Esophagus muscularis mucosa (tissue), 4 donors: ENCODE data around the gene EIF4G3. TPM values are rescaled to one million over a fixed set of nuclear protein-coding genes. Genes with fewer than 3 reads are reported as not detected.
"Not testable (repeated sequence)": the region's sequence is repeated elsewhere in the genome, so short reads cannot be mapped to it uniquely, and the experiment has no call there.

ENCODE experiments used
- DNase-seq: peaks from one replicate; pipeline ENCODE4 v3.0.0-alpha.2; 2017; ENCODE audit errors: extremely low spot score
- H3K27ac ChIP-seq, 4 donors: fragments of 200-600 bp; sonication (generic); replicated peaks in 1 of 4; 1 replicate in 3 of 4; 2 replicates in 1 of 4; pipeline ENCODE4 v1.5.1; 2016 to 2019; ENCODE audit warnings: mild to moderate bottlenecking in 1 of 4
- H3K27me3 ChIP-seq, 4 donors: fragments of 200-600 bp; sonication (generic); one replicate each; pipeline versions ENCODE4 v1.5.1 to v1.6.0; 2016 to 2019
- H3K36me3 ChIP-seq, 4 donors: fragments of 200-600 bp; sonication (generic); one replicate each; pipeline ENCODE4 v1.5.1; 2016 to 2019
- H3K4me1 ChIP-seq, 4 donors: fragments of 200-600 bp; sonication (generic); one replicate each; pipeline ENCODE4 v1.5.1; 2016 to 2019
- H3K4me3 ChIP-seq, 4 donors: fragments of 200-600 bp; sonication (generic); 1 replicate in 2 of 4; 2 replicates in 2 of 4; pipeline ENCODE4 v1.5.1; 2016 to 2019; ENCODE audit warnings: mild to moderate bottlenecking in 4 of 4, moderate library complexity in 1 of 4
- H3K9me3 ChIP-seq, 4 donors: fragments of 200-600 bp; sonication (generic); 1 replicate in 3 of 4; 2 replicates in 1 of 4; pipeline ENCODE4 v1.5.1; 2016 to 2019
- EP300 ChIP-seq: sonication (generic); formaldehyde crosslinking; IDR thresholded peaks from one replicate; pipeline ENCODE4 v1.6.1; 2017; ENCODE audit warnings: antibody characterized with exemption
- POLR2A ChIP-seq: fragments of 450-650 bp; IDR thresholded peaks from one replicate; pipeline ENCODE4 v1.6.1; 2017; ENCODE audit warnings: antibody characterized with exemption, moderate library complexity, mild to moderate bottlenecking, low read depth
- POLR2AphosphoS5 ChIP-seq, 2 donors: sonication (generic); formaldehyde crosslinking; IDR thresholded peaks; one replicate each; pipeline ENCODE4 v1.6.1; 2017; ENCODE audit warnings: antibody characterized with exemption in 2 of 2
- WGBS: methylation state at CpG from one replicate; pipeline ENCODE4 v1.1.5; 2018; 5-methylcytosine and 5-hydroxymethylcytosine counted together
- intact Hi-C: fragments of 100-400 bp; cut with DNase I; formaldehyde crosslinking; loops from one replicate; pipeline ENCODE4 v1.15.1; 2023
- total RNA-seq, 4 donors: library from RNA; depleted of rRNA; stranded (reverse); fragments of >200 nt; gene quantifications; one replicate each; pipeline versions ENCODE4 v1.1.0 to v1.2.1, GENCODE V29; 2016
- TF ChIP-seq, protein P1 (sequence below), 3 experiments: fragments of 200-600 bp in 2 of 3; fragments of 450-650 bp in 1 of 3; sonication (generic) in 2 of 3; IDR thresholded peaks; one replicate each; pipeline ENCODE4 v1.5.1; 2017 to 2019; ENCODE audit warnings: antibody characterized with exemption in 3 of 3, mild to moderate bottlenecking in 2 of 3, moderate library complexity in 1 of 3

EIF4G3 gene
- total RNA-seq, 4 donors from 2014 or later = 43.7 to 64.0 (median 62.2) TPM

DNA sequence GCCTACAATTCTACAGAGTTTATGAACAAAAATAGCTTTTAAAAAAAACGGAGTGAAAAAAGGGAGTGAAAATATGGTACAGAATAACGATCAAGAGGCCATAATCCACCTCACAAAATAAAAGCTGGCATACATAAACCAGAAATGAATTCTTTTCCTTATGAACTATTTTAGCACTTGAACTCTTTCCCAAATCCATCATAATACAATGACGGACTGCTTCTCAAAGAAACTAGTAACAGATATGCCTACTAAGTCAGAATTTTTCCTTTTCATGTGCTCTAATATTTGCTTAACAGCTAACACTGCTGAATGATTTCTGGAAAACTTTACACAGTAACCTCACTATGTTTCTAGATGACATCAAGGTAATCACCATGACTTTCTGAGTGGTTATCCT lies 144.0 kb downstream of the EIF4G3 start:
- Histone ChIP-seq H3K36me3 (no peaks in the 10 kb centered on the region), H3K27ac (no peak overlapping the region), H3K4me1 (peaks cover 19 to 64% (median 51%) of the 10 kb centered on the region in 4 donors), H3K9me3 (no peaks in the 10 kb centered on the region), H3K27me3 (no peaks in the 10 kb centered on the region), H3K4me3 (no peak overlapping the region)
- intact Hi-C loops = no loop called here
- WGBS = 37% methylated on average over 3 of the region's 3 CpGs
- TF ChIP-seq, protein P1, sequence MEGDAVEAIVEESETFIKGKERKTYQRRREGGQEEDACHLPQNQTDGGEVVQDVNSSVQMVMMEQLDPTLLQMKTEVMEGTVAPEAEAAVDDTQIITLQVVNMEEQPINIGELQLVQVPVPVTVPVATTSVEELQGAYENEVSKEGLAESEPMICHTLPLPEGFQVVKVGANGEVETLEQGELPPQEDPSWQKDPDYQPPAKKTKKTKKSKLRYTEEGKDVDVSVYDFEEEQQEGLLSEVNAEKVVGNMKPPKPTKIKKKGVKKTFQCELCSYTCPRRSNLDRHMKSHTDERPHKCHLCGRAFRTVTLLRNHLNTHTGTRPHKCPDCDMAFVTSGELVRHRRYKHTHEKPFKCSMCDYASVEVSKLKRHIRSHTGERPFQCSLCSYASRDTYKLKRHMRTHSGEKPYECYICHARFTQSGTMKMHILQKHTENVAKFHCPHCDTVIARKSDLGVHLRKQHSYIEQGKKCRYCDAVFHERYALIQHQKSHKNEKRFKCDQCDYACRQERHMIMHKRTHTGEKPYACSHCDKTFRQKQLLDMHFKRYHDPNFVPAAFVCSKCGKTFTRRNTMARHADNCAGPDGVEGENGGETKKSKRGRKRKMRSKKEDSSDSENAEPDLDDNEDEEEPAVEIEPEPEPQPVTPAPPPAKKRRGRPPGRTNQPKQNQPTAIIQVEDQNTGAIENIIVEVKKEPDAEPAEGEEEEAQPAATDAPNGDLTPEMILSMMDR (IDR thresholded peaks at IDR 0.05) = no peak
- TF ChIP-seq EP300 (no peak), POLR2A (no peak), POLR2AphosphoS5 (IDR thresholded peaks at IDR 0.05) (no peak)
- no peak for DNase-seq

DNA sequence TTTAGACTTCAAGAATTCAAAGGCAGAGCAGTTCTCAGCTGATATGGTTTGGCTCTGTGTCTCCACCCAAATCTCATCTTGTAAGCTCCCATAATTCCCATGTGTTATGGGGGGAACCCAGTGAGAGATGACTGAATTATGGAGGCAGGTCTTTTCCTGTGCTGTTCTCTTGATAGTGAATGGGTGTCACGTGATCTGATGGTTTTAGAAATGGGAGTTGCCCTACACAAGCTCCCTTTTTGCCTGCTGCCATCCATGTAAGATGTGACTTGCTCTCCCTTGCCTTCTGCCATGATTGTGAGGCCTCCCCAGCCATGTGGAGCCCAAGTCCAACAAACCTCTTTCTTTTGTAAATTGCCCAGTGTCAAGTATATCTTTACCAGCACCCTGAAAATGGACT lies 146.5 kb downstream of the EIF4G3 start:
- no peak overlapping the region for H3K27ac ChIP-seq
- no peaks in the 10 kb centered on the region for H3K36me3 ChIP-seq
- H3K27me3 ChIP-seq = no peaks in the 10 kb centered on the region
- no peaks in the 10 kb centered on the region for H3K9me3 ChIP-seq
- DNase-seq = no peak
- intact Hi-C loops = no loop called here
- H3K4me1 ChIP-seq = peaks cover 10 to 45% (median 37%) of the 10 kb centered on the region in 4 donors
- TF ChIP-seq, protein P1 (IDR thresholded peaks at IDR 0.05) = no peak
- TF ChIP-seq POLR2AphosphoS5 (IDR thresholded peaks at IDR 0.05) = no peak
- no peak for TF ChIP-seq POLR2A
- no peak for TF ChIP-seq EP300
- WGBS = 100% methylated on average over 1 of the region's 1 CpG
- no peak overlapping the region for H3K4me3 ChIP-seq

DNA sequence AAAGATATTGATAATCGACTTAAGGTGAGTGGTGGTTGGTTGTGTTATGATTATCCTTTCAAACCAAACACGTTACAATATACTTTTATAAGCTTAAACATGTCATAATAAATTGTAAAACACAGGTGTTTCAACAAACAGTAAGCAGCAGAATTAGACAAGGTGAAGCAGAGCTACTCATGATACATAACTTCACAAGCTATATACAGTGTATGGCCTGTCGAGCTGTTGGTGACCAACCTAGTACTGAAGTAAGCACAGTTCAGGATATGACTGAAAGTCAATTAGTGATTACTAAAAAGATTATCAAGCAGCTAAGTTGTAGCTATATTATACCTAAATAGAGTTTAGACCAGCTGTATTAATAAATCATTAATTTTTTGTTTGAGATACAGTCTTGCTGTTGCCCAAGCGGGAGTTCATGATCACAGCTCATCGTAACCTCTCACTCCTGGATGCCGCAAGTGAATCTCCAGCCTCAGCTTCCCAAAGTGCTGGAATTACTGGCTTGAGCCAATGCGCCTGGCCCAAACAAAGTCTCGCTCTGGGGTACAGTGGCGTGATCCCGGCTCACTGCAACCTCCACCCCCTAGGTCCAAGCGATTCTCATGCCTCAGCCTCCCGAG lies 148.1 kb downstream of the EIF4G3 start:
- no peak overlapping the region for H3K27ac ChIP-seq
- H3K36me3 ChIP-seq = no peaks in the 10 kb centered on the region
- intact Hi-C loops = loop anchor here (10.0 kb wide), 1 partner anchor 146 kb away; the partner anchor contains the start of gene EIF4G3
- no peaks in the 10 kb centered on the region for H3K9me3 ChIP-seq
- DNase-seq = no peak
- H3K4me3 ChIP-seq = no peak overlapping the region
- peaks cover 0 to 48% (median 31%) of the 10 kb centered on the region in 4 donors for H3K4me1 ChIP-seq
- TF ChIP-seq POLR2AphosphoS5 (IDR thresholded peaks at IDR 0.05) (no peak), EP300 (no peak), POLR2A (no peak)
- TF ChIP-seq, protein P1 (IDR thresholded peaks at IDR 0.05) = no peak
- H3K27me3 ChIP-seq = no peaks in the 10 kb centered on the region
- 96% methylated on average over 5 of the region's 12 CpGs for WGBS

DNA sequence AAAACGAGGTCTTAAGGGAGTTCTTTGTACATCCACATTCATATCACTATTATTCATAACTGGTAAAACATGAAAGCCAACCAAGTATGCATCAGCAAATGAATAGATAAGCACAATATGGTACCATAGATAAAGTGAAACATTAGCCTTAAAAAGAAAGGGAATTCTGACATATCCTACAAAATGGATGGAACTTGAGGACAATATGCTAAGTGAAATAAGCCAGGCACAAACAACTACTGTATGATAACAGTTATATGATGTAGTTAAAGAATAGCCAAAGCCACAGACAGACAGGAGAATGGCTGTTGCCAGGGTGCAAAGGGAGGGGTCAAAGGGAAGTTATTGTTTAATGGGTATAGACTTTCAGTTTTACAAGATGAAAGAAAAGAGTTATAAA lies 148.9 kb downstream of the EIF4G3 start:
- Histone ChIP-seq H3K4me3 (no peak overlapping the region), H3K9me3 (no peaks in the 10 kb centered on the region), H3K27ac (no peak overlapping the region), H3K27me3 (no peaks in the 10 kb centered on the region), H3K36me3 (no peaks in the 10 kb centered on the region), H3K4me1 (peaks cover under 1 to 46% (median 30%) of the 10 kb centered on the region in 4 donors)
- TF ChIP-seq POLR2AphosphoS5 (IDR thresholded peaks at IDR 0.05) (no peak), EP300 (no peak), POLR2A (no peak)
- TF ChIP-seq, protein P1 (IDR thresholded peaks at IDR 0.05) = no peak
- intact Hi-C loops = loop anchor here (10.0 kb wide), 1 partner anchor 147 kb away; the partner anchor contains the start of gene EIF4G3
- DNase-seq = no peak
- 72% methylated on average over 1 of the region's 1 CpG for WGBS

DNA sequence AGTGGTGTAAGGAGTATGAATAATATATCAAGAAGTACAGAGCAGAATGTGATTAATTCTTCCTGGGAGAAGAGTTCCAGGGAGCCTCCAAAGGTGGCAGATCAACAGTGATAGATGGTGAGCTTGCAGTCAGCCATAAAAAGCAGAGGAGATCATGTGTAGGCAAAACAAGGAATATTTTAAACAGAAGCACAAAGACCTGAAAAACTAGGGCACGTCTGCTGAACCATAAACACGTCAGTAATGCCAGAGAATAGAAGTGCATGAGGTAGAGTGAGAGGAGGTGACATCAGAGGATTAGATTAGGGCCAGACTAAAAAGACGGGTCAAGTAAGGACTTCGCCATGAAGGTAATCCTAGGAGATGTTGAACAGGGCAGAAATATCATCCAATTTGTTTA lies 151.8 kb downstream of the EIF4G3 start:
- H3K27ac ChIP-seq = no peak overlapping the region
- H3K4me3 ChIP-seq = no peak overlapping the region
- H3K36me3 ChIP-seq = no peaks in the 10 kb centered on the region
- intact Hi-C loops = loop anchor here (10.0 kb wide), 1 partner anchor 150 kb away; the partner anchor contains the start of gene EIF4G3
- no peak for DNase-seq
- TF ChIP-seq POLR2AphosphoS5 (IDR thresholded peaks at IDR 0.05) (no peak), POLR2A (no peak)
- TF ChIP-seq, protein P1 (IDR thresholded peaks at IDR 0.05) = no peak
- WGBS = 77% methylated on average over 4 of the region's 4 CpGs
- no peaks in the 10 kb centered on the region for H3K9me3 ChIP-seq
- peaks cover 17 to 48% (median 30%) of the 10 kb centered on the region in 4 donors for H3K4me1 ChIP-seq
- no peaks in the 10 kb centered on the region for H3K27me3 ChIP-seq

DNA sequence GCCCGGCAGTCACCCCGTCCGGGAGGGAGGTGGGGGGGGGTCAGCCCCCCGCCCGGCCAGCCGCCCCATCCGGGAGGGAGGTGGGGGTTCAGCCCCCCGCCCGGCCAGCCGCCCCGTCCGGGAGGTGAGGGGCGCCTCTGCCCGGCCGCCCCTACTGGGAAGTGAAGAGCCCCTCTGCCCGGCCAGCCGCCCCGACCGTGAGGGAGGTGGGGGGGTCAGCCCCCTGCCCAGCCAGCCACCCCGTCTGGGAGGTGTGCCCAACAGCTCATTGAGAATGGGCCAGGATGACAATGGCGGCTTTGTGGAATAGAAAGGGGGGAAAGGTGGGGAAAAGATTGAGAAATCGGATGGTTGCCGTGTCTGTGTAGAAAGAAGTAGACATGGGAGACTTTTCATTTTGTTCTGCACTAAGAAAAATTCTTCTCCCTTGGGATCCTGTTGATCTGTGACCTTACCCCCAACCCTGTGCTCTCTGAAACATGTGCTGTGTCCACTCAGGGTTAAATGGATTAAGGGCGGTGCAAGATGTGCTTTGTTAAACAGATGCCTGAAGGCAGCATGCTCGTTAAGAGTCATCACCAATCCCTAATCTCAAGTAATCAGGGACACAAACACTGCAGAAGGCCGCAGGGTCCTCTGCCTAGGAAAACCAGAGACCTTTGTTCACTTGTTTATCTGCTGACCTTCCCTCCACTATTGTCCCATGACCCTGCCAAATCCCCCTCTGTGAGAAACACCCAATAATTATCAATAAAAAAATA lies 152.4 kb downstream of the EIF4G3 start:
- not testable (repeated sequence) for H3K4me3 ChIP-seq, H3K36me3 ChIP-seq, DNase-seq, H3K27me3 ChIP-seq, H3K9me3 ChIP-seq
- WGBS = 95% methylated on average over 11 of the region's 26 CpGs
- Histone ChIP-seq H3K4me1 (peaks cover 17 to 48% (median 30%) of the 10 kb centered on the region in 4 donors), H3K27ac (peak overlapping the region in 1 of 4 donors; percentile 86)
- intact Hi-C loops = loop anchor here (10.0 kb wide), 1 partner anchor 150 kb away; the partner anchor contains the start of gene EIF4G3
